ENCODE results near the gene TMEM168. TPM values are rescaled to one million over a fixed set of nuclear protein-coding genes. Genes with fewer than 3 reads are reported as not detected.

The TMEM168 gene
- total RNA-seq, 1 experiment from 2014 or later: 11.2 TPM

- peaks cover 8% of the 10 kb centered on the region for H3K4me1 Mint-ChIP-seq
- ChIA-PET POLR2A (no interaction called here), CTCF (no interaction called here)
- no peaks in the 10 kb centered on the region for H3K36me3 Mint-ChIP-seq
- DNase-seq (ENCODE audit: low spot score) (no peak), ATAC-seq (no peak; the same call in 1 of the 2 replicates)
- H3K9me3 Mint-ChIP-seq: peaks cover 10% of the 10 kb centered on the region
- no peak overlapping the region for H3K4me3 Mint-ChIP-seq
- H3K27me3 Mint-ChIP-seq (ENCODE audit: low read depth): no peaks in the 10 kb centered on the region
- H3K27ac Mint-ChIP-seq: no peak overlapping the region
- no peak for TF ChIP-seq OVOL2 (CRISPR knock-in tag; IDR thresholded peaks at IDR 0.05; ENCODE audit: borderline replicate concordance)
- no peak for TF ChIP-seq HMGA2 (CRISPR knock-in tag; IDR thresholded peaks at IDR 0.05)
- TF ChIP-seq SMAD3 (CRISPR knock-in tag; IDR thresholded peaks at IDR 0.05; ENCODE audit: borderline replicate concordance): no peak
- TF ChIP-seq, protein P1, sequence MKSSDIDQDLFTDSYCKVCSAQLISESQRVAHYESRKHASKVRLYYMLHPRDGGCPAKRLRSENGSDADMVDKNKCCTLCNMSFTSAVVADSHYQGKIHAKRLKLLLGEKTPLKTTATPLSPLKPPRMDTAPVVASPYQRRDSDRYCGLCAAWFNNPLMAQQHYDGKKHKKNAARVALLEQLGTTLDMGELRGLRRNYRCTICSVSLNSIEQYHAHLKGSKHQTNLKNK (CRISPR knock-in tag; IDR thresholded peaks at IDR 0.05): no peak
- no peak for TF ChIP-seq ZBTB43 (CRISPR knock-in tag; IDR thresholded peaks at IDR 0.05)
- no peak for TF ChIP-seq FOXK1 (CRISPR knock-in tag; IDR thresholded peaks at IDR 0.05)
- TF ChIP-seq, protein P2, sequence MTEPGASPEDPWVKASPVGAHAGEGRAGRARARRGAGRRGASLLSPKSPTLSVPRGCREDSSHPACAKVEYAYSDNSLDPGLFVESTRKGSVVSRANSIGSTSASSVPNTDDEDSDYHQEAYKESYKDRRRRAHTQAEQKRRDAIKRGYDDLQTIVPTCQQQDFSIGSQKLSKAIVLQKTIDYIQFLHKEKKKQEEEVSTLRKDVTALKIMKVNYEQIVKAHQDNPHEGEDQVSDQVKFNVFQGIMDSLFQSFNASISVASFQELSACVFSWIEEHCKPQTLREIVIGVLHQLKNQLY (CRISPR knock-in tag; IDR thresholded peaks at IDR 0.05): no peak
- TF ChIP-seq, protein P3, sequence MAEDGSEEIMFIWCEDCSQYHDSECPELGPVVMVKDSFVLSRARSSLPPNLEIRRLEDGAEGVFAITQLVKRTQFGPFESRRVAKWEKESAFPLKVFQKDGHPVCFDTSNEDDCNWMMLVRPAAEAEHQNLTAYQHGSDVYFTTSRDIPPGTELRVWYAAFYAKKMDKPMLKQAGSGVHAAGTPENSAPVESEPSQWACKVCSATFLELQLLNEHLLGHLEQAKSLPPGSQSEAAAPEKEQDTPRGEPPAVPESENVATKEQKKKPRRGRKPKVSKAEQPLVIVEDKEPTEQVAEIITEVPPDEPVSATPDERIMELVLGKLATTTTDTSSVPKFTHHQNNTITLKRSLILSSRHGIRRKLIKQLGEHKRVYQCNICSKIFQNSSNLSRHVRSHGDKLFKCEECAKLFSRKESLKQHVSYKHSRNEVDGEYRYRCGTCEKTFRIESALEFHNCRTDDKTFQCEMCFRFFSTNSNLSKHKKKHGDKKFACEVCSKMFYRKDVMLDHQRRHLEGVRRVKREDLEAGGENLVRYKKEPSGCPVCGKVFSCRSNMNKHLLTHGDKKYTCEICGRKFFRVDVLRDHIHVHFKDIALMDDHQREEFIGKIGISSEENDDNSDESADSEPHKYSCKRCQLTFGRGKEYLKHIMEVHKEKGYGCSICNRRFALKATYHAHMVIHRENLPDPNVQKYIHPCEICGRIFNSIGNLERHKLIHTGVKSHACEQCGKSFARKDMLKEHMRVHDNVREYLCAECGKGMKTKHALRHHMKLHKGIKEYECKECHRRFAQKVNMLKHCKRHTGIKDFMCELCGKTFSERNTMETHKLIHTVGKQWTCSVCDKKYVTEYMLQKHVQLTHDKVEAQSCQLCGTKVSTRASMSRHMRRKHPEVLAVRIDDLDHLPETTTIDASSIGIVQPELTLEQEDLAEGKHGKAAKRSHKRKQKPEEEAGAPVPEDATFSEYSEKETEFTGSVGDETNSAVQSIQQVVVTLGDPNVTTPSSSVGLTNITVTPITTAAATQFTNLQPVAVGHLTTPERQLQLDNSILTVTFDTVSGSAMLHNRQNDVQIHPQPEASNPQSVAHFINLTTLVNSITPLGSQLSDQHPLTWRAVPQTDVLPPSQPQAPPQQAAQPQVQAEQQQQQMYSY (CRISPR knock-in tag; IDR thresholded peaks at IDR 0.05): no peak
- TF ChIP-seq, protein P4, sequence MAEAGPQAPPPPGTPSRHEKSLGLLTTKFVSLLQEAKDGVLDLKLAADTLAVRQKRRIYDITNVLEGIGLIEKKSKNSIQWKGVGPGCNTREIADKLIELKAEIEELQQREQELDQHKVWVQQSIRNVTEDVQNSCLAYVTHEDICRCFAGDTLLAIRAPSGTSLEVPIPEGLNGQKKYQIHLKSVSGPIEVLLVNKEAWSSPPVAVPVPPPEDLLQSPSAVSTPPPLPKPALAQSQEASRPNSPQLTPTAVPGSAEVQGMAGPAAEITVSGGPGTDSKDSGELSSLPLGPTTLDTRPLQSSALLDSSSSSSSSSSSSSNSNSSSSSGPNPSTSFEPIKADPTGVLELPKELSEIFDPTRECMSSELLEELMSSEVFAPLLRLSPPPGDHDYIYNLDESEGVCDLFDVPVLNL (CRISPR knock-in tag; IDR thresholded peaks at IDR 0.05; ENCODE audit: borderline replicate concordance, low read depth): no peak
- TF ChIP-seq NFE2L1 (CRISPR knock-in tag; IDR thresholded peaks at IDR 0.05): no peak
- no peak for TF ChIP-seq ZNF219 (CRISPR knock-in tag; IDR thresholded peaks at IDR 0.05; ENCODE audit: borderline replicate concordance)
- TF ChIP-seq, protein P5, sequence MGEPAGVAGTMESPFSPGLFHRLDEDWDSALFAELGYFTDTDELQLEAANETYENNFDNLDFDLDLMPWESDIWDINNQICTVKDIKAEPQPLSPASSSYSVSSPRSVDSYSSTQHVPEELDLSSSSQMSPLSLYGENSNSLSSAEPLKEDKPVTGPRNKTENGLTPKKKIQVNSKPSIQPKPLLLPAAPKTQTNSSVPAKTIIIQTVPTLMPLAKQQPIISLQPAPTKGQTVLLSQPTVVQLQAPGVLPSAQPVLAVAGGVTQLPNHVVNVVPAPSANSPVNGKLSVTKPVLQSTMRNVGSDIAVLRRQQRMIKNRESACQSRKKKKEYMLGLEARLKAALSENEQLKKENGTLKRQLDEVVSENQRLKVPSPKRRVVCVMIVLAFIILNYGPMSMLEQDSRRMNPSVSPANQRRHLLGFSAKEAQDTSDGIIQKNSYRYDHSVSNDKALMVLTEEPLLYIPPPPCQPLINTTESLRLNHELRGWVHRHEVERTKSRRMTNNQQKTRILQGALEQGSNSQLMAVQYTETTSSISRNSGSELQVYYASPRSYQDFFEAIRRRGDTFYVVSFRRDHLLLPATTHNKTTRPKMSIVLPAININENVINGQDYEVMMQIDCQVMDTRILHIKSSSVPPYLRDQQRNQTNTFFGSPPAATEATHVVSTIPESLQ (CRISPR knock-in tag; IDR thresholded peaks at IDR 0.05): no peak
Measured at GRCh38 chr7:112723416-112723815, 66.8 kb downstream of the TMEM168 start.

- Mint-ChIP-seq H3K27ac (no peak overlapping the region), H3K27me3 (ENCODE audit: low read depth) (no peaks in the 10 kb centered on the region), H3K4me3 (no peak overlapping the region), H3K36me3 (no peaks in the 10 kb centered on the region), H3K9me3 (peaks cover 9% of the 10 kb centered on the region), H3K4me1 (peaks cover 8% of the 10 kb centered on the region)
- ATAC-seq (no peak), DNase-seq (ENCODE audit: low spot score) (no peak)
- ChIA-PET POLR2A (no interaction called here), CTCF (no interaction called here)
- TF ChIP-seq, protein P6, sequence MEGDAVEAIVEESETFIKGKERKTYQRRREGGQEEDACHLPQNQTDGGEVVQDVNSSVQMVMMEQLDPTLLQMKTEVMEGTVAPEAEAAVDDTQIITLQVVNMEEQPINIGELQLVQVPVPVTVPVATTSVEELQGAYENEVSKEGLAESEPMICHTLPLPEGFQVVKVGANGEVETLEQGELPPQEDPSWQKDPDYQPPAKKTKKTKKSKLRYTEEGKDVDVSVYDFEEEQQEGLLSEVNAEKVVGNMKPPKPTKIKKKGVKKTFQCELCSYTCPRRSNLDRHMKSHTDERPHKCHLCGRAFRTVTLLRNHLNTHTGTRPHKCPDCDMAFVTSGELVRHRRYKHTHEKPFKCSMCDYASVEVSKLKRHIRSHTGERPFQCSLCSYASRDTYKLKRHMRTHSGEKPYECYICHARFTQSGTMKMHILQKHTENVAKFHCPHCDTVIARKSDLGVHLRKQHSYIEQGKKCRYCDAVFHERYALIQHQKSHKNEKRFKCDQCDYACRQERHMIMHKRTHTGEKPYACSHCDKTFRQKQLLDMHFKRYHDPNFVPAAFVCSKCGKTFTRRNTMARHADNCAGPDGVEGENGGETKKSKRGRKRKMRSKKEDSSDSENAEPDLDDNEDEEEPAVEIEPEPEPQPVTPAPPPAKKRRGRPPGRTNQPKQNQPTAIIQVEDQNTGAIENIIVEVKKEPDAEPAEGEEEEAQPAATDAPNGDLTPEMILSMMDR (IDR thresholded peaks at IDR 0.05): no peak
- no peak for TF ChIP-seq MYBL2 (CRISPR knock-in tag; IDR thresholded peaks at IDR 0.05)
- no peak for TF ChIP-seq HMGA2 (CRISPR knock-in tag; IDR thresholded peaks at IDR 0.05)
- TF ChIP-seq, protein P7, sequence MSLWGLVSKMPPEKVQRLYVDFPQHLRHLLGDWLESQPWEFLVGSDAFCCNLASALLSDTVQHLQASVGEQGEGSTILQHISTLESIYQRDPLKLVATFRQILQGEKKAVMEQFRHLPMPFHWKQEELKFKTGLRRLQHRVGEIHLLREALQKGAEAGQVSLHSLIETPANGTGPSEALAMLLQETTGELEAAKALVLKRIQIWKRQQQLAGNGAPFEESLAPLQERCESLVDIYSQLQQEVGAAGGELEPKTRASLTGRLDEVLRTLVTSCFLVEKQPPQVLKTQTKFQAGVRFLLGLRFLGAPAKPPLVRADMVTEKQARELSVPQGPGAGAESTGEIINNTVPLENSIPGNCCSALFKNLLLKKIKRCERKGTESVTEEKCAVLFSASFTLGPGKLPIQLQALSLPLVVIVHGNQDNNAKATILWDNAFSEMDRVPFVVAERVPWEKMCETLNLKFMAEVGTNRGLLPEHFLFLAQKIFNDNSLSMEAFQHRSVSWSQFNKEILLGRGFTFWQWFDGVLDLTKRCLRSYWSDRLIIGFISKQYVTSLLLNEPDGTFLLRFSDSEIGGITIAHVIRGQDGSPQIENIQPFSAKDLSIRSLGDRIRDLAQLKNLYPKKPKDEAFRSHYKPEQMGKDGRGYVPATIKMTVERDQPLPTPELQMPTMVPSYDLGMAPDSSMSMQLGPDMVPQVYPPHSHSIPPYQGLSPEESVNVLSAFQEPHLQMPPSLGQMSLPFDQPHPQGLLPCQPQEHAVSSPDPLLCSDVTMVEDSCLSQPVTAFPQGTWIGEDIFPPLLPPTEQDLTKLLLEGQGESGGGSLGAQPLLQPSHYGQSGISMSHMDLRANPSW (CRISPR knock-in tag; conservative IDR thresholded peaks at IDR 0.05; ENCODE audit: low read depth): no peak
- no peak for TF ChIP-seq KAT7 (CRISPR knock-in tag; IDR thresholded peaks at IDR 0.05; ENCODE audit: borderline replicate concordance)
- no peak for TF ChIP-seq ZNF121 (CRISPR knock-in tag; IDR thresholded peaks at IDR 0.05)
- TF ChIP-seq TCF7 (CRISPR knock-in tag; IDR thresholded peaks at IDR 0.05; ENCODE audit: low read depth): no peak
- no peak for TF ChIP-seq NFYB (CRISPR knock-in tag; conservative IDR thresholded peaks at IDR 0.05; ENCODE audit: low read depth)
- TF ChIP-seq, protein P1 (CRISPR knock-in tag; IDR thresholded peaks at IDR 0.05): no peak
- no peak for TF ChIP-seq ZNF423 (CRISPR knock-in tag; IDR thresholded peaks at IDR 0.05)
- no peak for TF ChIP-seq NR2C2 (CRISPR knock-in tag; IDR thresholded peaks at IDR 0.05)
Measured at GRCh38 chr7:112721366-112721765, 68.8 kb downstream of the TMEM168 start.
